ENCODE results near the gene EPB41L3.

The EPB41L3 gene

DNA sequence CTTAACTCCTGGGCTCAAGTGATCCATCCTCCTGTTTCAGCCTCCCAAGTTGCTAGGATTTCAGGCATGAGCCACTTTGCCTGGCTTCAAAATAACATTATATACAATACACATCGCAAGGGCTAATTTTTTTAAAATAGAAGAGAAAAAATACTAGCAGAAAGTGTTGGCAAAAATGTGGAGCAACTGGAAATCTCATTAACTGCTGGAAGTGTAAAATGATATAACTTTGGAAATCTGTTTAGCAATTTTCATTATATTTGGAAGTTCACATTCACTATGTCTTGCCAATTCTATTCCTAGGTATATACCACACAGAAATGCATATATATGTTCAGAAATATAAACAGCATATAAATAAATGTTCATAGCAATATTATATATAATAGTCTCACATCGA is 193.2 kb downstream of the EPB41L3 start:
- no peaks in the 10 kb centered on the region for H3K4me1 ChIP-seq (ENCODE audit: control insufficient read depth in 2 of 2, insufficient read depth in 2 of 2, low read length in 2 of 2)
- H3K9ac ChIP-seq (ENCODE audit: low read depth in 1 of 2, low read length in 2 of 2), result no peak overlapping the region
- no peak overlapping the region for H3K4me3 ChIP-seq (ENCODE audit: low read length in 2 of 2)
- H3K9me3 ChIP-seq (ENCODE audit: control insufficient read depth in 2 of 2, low read length in 2 of 2), result no peaks in the 10 kb centered on the region
- H3K27ac ChIP-seq (ENCODE audit: low read depth in 2 of 2, low read length in 2 of 2), result no peak overlapping the region
- H3K36me3 ChIP-seq (ENCODE audit: control insufficient read depth in 2 of 2, insufficient read depth in 2 of 2, low read length in 2 of 2), result no peaks in the 10 kb centered on the region
- no peaks in the 10 kb centered on the region for H3K27me3 ChIP-seq (ENCODE audit: control insufficient read depth in 2 of 2, insufficient read depth in 2 of 2, low read length in 2 of 2)
